ENCODE data around the gene HLA-A.

HLA-A gene

DNA sequence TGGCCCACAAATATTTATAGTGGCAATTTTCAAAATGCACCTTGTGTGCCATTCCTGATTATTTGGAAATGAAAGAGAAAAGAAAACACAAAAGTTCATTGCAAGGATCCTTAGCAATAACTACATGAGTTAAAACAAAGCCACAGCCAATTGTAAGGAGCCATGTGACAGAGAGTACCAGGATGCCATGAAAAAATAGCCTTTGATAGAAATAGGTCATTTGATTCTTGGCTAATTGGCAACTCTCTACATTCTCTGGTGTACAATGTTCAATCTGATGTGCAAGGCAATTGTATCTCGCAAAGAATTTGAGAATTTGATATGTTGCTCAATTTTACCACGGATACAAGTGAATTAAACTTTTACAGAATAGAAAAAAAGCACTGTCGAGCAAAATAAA is 9.6 kb downstream of the HLA-A start:
- no peaks in the 10 kb centered on the region for H3K27me3 ChIP-seq (replicated peaks in 2 of 5; ENCODE audit: control insufficient read depth in 4 of 5, insufficient read depth in 5 of 5, low read length in 4 of 5)
- H3K4me1 ChIP-seq (ENCODE audit: control extremely low read depth in 1 of 4, control insufficient read depth in 4 of 4, insufficient read depth in 4 of 4, low read length in 3 of 4), result peaks cover 0 to under 1% (median 0%) of the 10 kb centered on the region in 4 experiments
- ChIA-PET CTCF (interaction anchor here (1.7 kb wide), 1 partner anchor 16 kb away, joined by 6 read pairs; no protein-coding TSS in a partner anchor), POLR2A (no interaction called here)
- no peak overlapping the region for H3K27ac ChIP-seq (ENCODE audit: insufficient read depth in 1 of 2, low read depth in 1 of 2, low read length in 2 of 2, poor library complexity in 1 of 2, severe bottlenecking in 2 of 2)
- no peak overlapping the region for H3K4me3 ChIP-seq (ENCODE audit: control insufficient read depth in 1 of 7, extremely low read depth in 1 of 7, insufficient read depth in 4 of 7, low read depth in 2 of 7, low read length in 6 of 7)
- WGBS (ENCODE audit: insufficient coverage), result no CpG with 5 or more reads among the region's 3 CpGs
- H3K9me3 ChIP-seq (ENCODE audit: control extremely low read depth in 1 of 5, control insufficient read depth in 4 of 5, insufficient read depth in 2 of 5, low read depth in 1 of 5, low read length in 4 of 5), result no peaks in the 10 kb centered on the region
- DNase-seq, result no peak
- peaks cover 2 to 25% (median 15%) of the 10 kb centered on the region in 4 experiments for H3K36me3 ChIP-seq (ENCODE audit: control insufficient read depth in 4 of 4, insufficient read depth in 4 of 4, low read length in 3 of 4)

GRCh38 chr6:29953001-29953441 is 10.7 kb downstream of the HLA-A start:
- H3K4me3 ChIP-seq (ENCODE audit: control insufficient read depth in 1 of 7, extremely low read depth in 1 of 7, insufficient read depth in 4 of 7, low read depth in 2 of 7, low read length in 6 of 7), result no peak overlapping the region
- peaks cover 0 to 14% (median 9%) of the 10 kb centered on the region in 4 experiments for H3K36me3 ChIP-seq (ENCODE audit: control insufficient read depth in 4 of 4, insufficient read depth in 4 of 4, low read length in 3 of 4)
- ChIA-PET POLR2A (no interaction called here), CTCF (interaction anchor here (0.8 to 1.7 kb wide), 2 partner anchors 12 to 15 kb away, joined by 3 to 6 read pairs; no protein-coding TSS in a partner anchor)
- H3K4me1 ChIP-seq (ENCODE audit: control extremely low read depth in 1 of 4, control insufficient read depth in 4 of 4, insufficient read depth in 4 of 4, low read length in 3 of 4), result no peaks in the 10 kb centered on the region
- H3K27ac ChIP-seq (ENCODE audit: insufficient read depth in 1 of 2, low read depth in 1 of 2, low read length in 2 of 2, poor library complexity in 1 of 2, severe bottlenecking in 2 of 2), result no peak overlapping the region
- WGBS (ENCODE audit: insufficient coverage), result 90% methylated on average over 2 of the region's 3 CpGs
- H3K27me3 ChIP-seq (replicated peaks in 2 of 5; ENCODE audit: control insufficient read depth in 4 of 5, insufficient read depth in 5 of 5, low read length in 4 of 5), result no peaks in the 10 kb centered on the region
- no peaks in the 10 kb centered on the region for H3K9me3 ChIP-seq (ENCODE audit: control extremely low read depth in 1 of 5, control insufficient read depth in 4 of 5, insufficient read depth in 2 of 5, low read depth in 1 of 5, low read length in 4 of 5)
- no peak for DNase-seq

GRCh38 chr6:29953686-29954085 is 11.4 kb downstream of the HLA-A start:
- no peak overlapping the region for H3K4me3 ChIP-seq (ENCODE audit: control insufficient read depth in 1 of 7, extremely low read depth in 1 of 7, insufficient read depth in 4 of 7, low read depth in 2 of 7, low read length in 6 of 7)
- peaks cover 0 to 2% (median under 1%) of the 10 kb centered on the region in 4 experiments for H3K4me1 ChIP-seq (ENCODE audit: control extremely low read depth in 1 of 4, control insufficient read depth in 4 of 4, insufficient read depth in 4 of 4, low read length in 3 of 4)
- no peak for DNase-seq
- 69% methylated on average over 2 of the region's 2 CpGs for WGBS (ENCODE audit: insufficient coverage)
- peaks cover 0 to 7% (median 3%) of the 10 kb centered on the region in 4 experiments for H3K36me3 ChIP-seq (ENCODE audit: control insufficient read depth in 4 of 4, insufficient read depth in 4 of 4, low read length in 3 of 4)
- ChIA-PET CTCF (no interaction called here), POLR2A (no interaction called here)
- no peak overlapping the region for H3K27ac ChIP-seq (ENCODE audit: insufficient read depth in 1 of 2, low read depth in 1 of 2, low read length in 2 of 2, poor library complexity in 1 of 2, severe bottlenecking in 2 of 2)
- no peaks in the 10 kb centered on the region for H3K9me3 ChIP-seq (ENCODE audit: control extremely low read depth in 1 of 5, control insufficient read depth in 4 of 5, insufficient read depth in 2 of 5, low read depth in 1 of 5, low read length in 4 of 5)
- H3K27me3 ChIP-seq (replicated peaks in 2 of 5; ENCODE audit: control insufficient read depth in 4 of 5, insufficient read depth in 5 of 5, low read length in 4 of 5), result no peaks in the 10 kb centered on the region

GRCh38 chr6:29954272-29954671 is 11.9 kb downstream of the HLA-A start:
- ChIA-PET CTCF (no interaction called here), POLR2A (no interaction called here)
- H3K27ac ChIP-seq (ENCODE audit: insufficient read depth in 1 of 2, low read depth in 1 of 2, low read length in 2 of 2, poor library complexity in 1 of 2, severe bottlenecking in 2 of 2), result no peak overlapping the region
- H3K4me3 ChIP-seq (ENCODE audit: control insufficient read depth in 1 of 7, extremely low read depth in 1 of 7, insufficient read depth in 4 of 7, low read depth in 2 of 7, low read length in 6 of 7), result no peak overlapping the region
- DNase-seq, result no peak
- no CpG with 5 or more reads among the region's 1 CpG for WGBS (ENCODE audit: insufficient coverage)
- H3K27me3 ChIP-seq (replicated peaks in 2 of 5; ENCODE audit: control insufficient read depth in 4 of 5, insufficient read depth in 5 of 5, low read length in 4 of 5), result no peaks in the 10 kb centered on the region
- H3K36me3 ChIP-seq (ENCODE audit: control insufficient read depth in 4 of 4, insufficient read depth in 4 of 4, low read length in 3 of 4), result peaks cover 0 to 2% (median under 1%) of the 10 kb centered on the region in 4 experiments
- H3K4me1 ChIP-seq (ENCODE audit: control extremely low read depth in 1 of 4, control insufficient read depth in 4 of 4, insufficient read depth in 4 of 4, low read length in 3 of 4), result peaks cover 0 to 6% (median 6%) of the 10 kb centered on the region in 4 experiments
- no peaks in the 10 kb centered on the region for H3K9me3 ChIP-seq (ENCODE audit: control extremely low read depth in 1 of 5, control insufficient read depth in 4 of 5, insufficient read depth in 2 of 5, low read depth in 1 of 5, low read length in 4 of 5)

- Histone ChIP-seq H3K27ac (ENCODE audit: insufficient read depth in 1 of 2, low read depth in 1 of 2, low read length in 2 of 2, poor library complexity in 1 of 2, severe bottlenecking in 2 of 2) (no peak overlapping the region), H3K36me3 (ENCODE audit: control insufficient read depth in 4 of 4, insufficient read depth in 4 of 4, low read length in 3 of 4) (no peaks in the 10 kb centered on the region), H3K4me1 (ENCODE audit: control extremely low read depth in 1 of 4, control insufficient read depth in 4 of 4, insufficient read depth in 4 of 4, low read length in 3 of 4) (peaks cover 0 to 6% (median 6%) of the 10 kb centered on the region in 4 experiments), H3K27me3 (replicated peaks in 2 of 5; ENCODE audit: control insufficient read depth in 4 of 5, insufficient read depth in 5 of 5, low read length in 4 of 5) (no peaks in the 10 kb centered on the region), H3K4me3 (ENCODE audit: control insufficient read depth in 1 of 7, extremely low read depth in 1 of 7, insufficient read depth in 4 of 7, low read depth in 2 of 7, low read length in 6 of 7) (no peak overlapping the region), H3K9me3 (ENCODE audit: control extremely low read depth in 1 of 5, control insufficient read depth in 4 of 5, insufficient read depth in 2 of 5, low read depth in 1 of 5, low read length in 4 of 5) (no peaks in the 10 kb centered on the region)
- DNase-seq, result no peak
- no CpG with 5 or more reads among the region's 9 CpGs for WGBS (ENCODE audit: insufficient coverage)
- ChIA-PET CTCF (no interaction called here), POLR2A (no interaction called here)
Measured at GRCh38 chr6:29955783-29956182, 13.5 kb downstream of the HLA-A start.

DNA sequence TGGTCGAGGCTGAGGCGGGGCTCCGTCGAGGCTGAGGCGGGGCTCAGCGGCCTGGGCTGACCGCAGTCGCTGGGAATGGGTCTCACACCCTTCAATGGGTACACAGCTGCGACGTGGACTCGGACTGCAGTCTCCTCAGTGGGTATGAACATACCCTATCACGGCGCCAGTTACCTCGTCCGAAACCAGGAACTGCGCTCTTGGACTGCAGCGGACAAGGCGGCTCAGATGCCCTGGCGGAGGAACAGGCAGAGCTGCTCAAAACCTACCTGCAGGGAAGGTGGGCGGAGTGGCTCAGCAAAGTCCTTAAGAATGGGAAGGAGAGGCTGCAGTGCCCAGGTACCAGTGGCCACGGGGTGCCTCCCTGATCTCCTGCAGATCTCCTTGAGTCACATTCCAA is 14.2 kb downstream of the HLA-A start:
- CTCF ChIA-PET, result no interaction called here
- Histone ChIP-seq H3K36me3 (ENCODE audit: control insufficient read depth in 4 of 4, insufficient read depth in 4 of 4, low read length in 3 of 4) (no peaks in the 10 kb centered on the region), H3K27me3 (replicated peaks in 2 of 5; ENCODE audit: control insufficient read depth in 4 of 5, insufficient read depth in 5 of 5, low read length in 4 of 5) (no peaks in the 10 kb centered on the region), H3K9me3 (ENCODE audit: control extremely low read depth in 1 of 5, control insufficient read depth in 4 of 5, insufficient read depth in 2 of 5, low read depth in 1 of 5, low read length in 4 of 5) (no peaks in the 10 kb centered on the region), H3K4me3 (ENCODE audit: control insufficient read depth in 1 of 7, extremely low read depth in 1 of 7, insufficient read depth in 4 of 7, low read depth in 2 of 7, low read length in 6 of 7) (no peak overlapping the region), H3K27ac (ENCODE audit: insufficient read depth in 1 of 2, low read depth in 1 of 2, low read length in 2 of 2, poor library complexity in 1 of 2, severe bottlenecking in 2 of 2) (no peak overlapping the region), H3K4me1 (ENCODE audit: control extremely low read depth in 1 of 4, control insufficient read depth in 4 of 4, insufficient read depth in 4 of 4, low read length in 3 of 4) (peaks cover 0 to 6% (median 6%) of the 10 kb centered on the region in 4 experiments)
- POLR2A ChIA-PET, result no interaction called here
- no peak for DNase-seq
- 94% methylated on average over 16 of the region's 21 CpGs for WGBS (ENCODE audit: insufficient coverage)

- Histone ChIP-seq H3K27me3 (replicated peaks in 2 of 5; ENCODE audit: control insufficient read depth in 4 of 5, insufficient read depth in 5 of 5, low read length in 4 of 5) (no peaks in the 10 kb centered on the region), H3K4me1 (ENCODE audit: control extremely low read depth in 1 of 4, control insufficient read depth in 4 of 4, insufficient read depth in 4 of 4, low read length in 3 of 4) (peaks cover 0 to 6% (median 6%) of the 10 kb centered on the region in 4 experiments), H3K9me3 (ENCODE audit: control extremely low read depth in 1 of 5, control insufficient read depth in 4 of 5, insufficient read depth in 2 of 5, low read depth in 1 of 5, low read length in 4 of 5) (no peaks in the 10 kb centered on the region), H3K27ac (ENCODE audit: insufficient read depth in 1 of 2, low read depth in 1 of 2, low read length in 2 of 2, poor library complexity in 1 of 2, severe bottlenecking in 2 of 2) (no peak overlapping the region), H3K4me3 (ENCODE audit: control insufficient read depth in 1 of 7, extremely low read depth in 1 of 7, insufficient read depth in 4 of 7, low read depth in 2 of 7, low read length in 6 of 7) (no peak overlapping the region), H3K36me3 (ENCODE audit: control insufficient read depth in 4 of 4, insufficient read depth in 4 of 4, low read length in 3 of 4) (no peaks in the 10 kb centered on the region)
- WGBS (ENCODE audit: insufficient coverage), result 100% methylated on average over 1 of the region's 1 CpG
- CTCF ChIA-PET, result no interaction called here
- no peak for DNase-seq
- POLR2A ChIA-PET, result no interaction called here
Measured at GRCh38 chr6:29958046-29958445, 15.7 kb downstream of the HLA-A start.

All from common myeloid progenitor, CD34-positive (primary cell).